Keratinocyte (primary cell): Measurements from ENCODE around the gene PRIMA1. TPM values are rescaled to one million over a fixed set of nuclear protein-coding genes. Genes with fewer than 3 reads are reported as not detected.

Experiments
- DNase-seq: peaks from one replicate; pipeline ENCODE4 v3.0.0-alpha.2; 2011; ENCODE audit warnings: low read depth, missing footprints, low spot score
- FAIRE-seq: peaks from 2 replicates; lab custom pipeline; 2011; peaks lifted over from hg19 to GRCh38; lab: Jason Lieb, UNC
- H2AFZ ChIP-seq: 2 replicates; pipeline ENCODE4 v1.6.0; 2012; ENCODE audit warnings: low read length, control low read depth, inconsistent platforms; ENCODE audit not compliant: control insufficient read depth
- H3K27ac ChIP-seq: 2 replicates; pipeline ENCODE4 v1.5.1; 2011; ENCODE audit warnings: low read length; ENCODE audit not compliant: control insufficient read depth, insufficient read depth
- H3K27me3 ChIP-seq: 3 replicates; pipeline ENCODE4 v1.6.0; 2011; ENCODE audit warnings: low read length; ENCODE audit not compliant: control insufficient read depth, insufficient read depth; ENCODE audit errors: extremely low read depth
- H3K36me3 ChIP-seq, 2 experiments: 2 replicates in 1 of 2; 3 replicates in 1 of 2; pipeline ENCODE4 v1.5.1; 2011; ENCODE audit warnings: low read length in 2 of 2, mild to moderate bottlenecking in 1 of 2; ENCODE audit not compliant: control insufficient read depth in 2 of 2, insufficient read depth in 2 of 2; ENCODE audit errors: extremely low read depth in 1 of 2
- H3K4me1 ChIP-seq: 3 replicates; pipeline ENCODE4 v1.5.1; 2011; ENCODE audit warnings: low read length; ENCODE audit not compliant: control insufficient read depth, insufficient read depth; ENCODE audit errors: extremely low read depth
- H3K4me2 ChIP-seq: 3 replicates; pipeline ENCODE4 v1.6.0; 2011; ENCODE audit warnings: low read depth, low read length; ENCODE audit not compliant: control insufficient read depth, insufficient read depth; ENCODE audit errors: extremely low read depth
- H3K4me3 ChIP-seq, 3 experiments: fragments of 200-600 bp in 1 of 3; sonication (generic) in 1 of 3; 2 replicates in 2 of 3; 3 replicates in 1 of 3; pipeline ENCODE4 v1.5.1; 2011 to 2016; ENCODE audit warnings: low read length in 3 of 3, mild to moderate bottlenecking in 3 of 3, control low read depth in 2 of 3, inconsistent platforms in 1 of 3, low read depth in 1 of 3, mixed read lengths in 1 of 3, mixed run types in 1 of 3, moderate library complexity in 1 of 3; ENCODE audit not compliant: control insufficient read depth in 2 of 3, insufficient read depth in 2 of 3; ENCODE audit errors: extremely low read depth in 1 of 3
- H3K79me2 ChIP-seq: 2 replicates; pipeline ENCODE4 v1.6.0; 2012; ENCODE audit warnings: low read length; ENCODE audit not compliant: control insufficient read depth, insufficient read depth
- H3K9ac ChIP-seq: 3 replicates; pipeline ENCODE4 v1.6.0; 2011; ENCODE audit warnings: low read length; ENCODE audit not compliant: control insufficient read depth, insufficient read depth; ENCODE audit errors: extremely low read depth
- H3K9me1 ChIP-seq: 3 replicates; pipeline ENCODE4 v1.6.0; 2011; ENCODE audit warnings: low read length; ENCODE audit not compliant: control insufficient read depth, insufficient read depth; ENCODE audit errors: extremely low read depth
- H3K9me3 ChIP-seq: 2 replicates; pipeline ENCODE4 v1.5.1; 2012; ENCODE audit warnings: low read depth, low read length; ENCODE audit not compliant: control insufficient read depth
- H4K20me1 ChIP-seq: 3 replicates; pipeline ENCODE4 v1.6.0; 2011; ENCODE audit warnings: low read length; ENCODE audit not compliant: control insufficient read depth, insufficient read depth; ENCODE audit errors: extremely low read depth
- EZH2 ChIP-seq: IDR thresholded peaks from one replicate; pipeline ENCODE4 v1.6.1; 2012; ENCODE audit warnings: inconsistent platforms, mild to moderate bottlenecking, low read length, moderate library complexity
- dilution Hi-C: fragments of 300-500 bp; cut with MboI; formaldehyde crosslinking; loops from one replicate; pipeline ENCODE4 v1.7.0; 2020; ENCODE audit warnings: low sequenced_read_pairs; ENCODE audit not compliant: extremely low pct_ligation_motif_present
- polyA plus RNA-seq, 5 experiments: library from polyadenylated mRNA; depleted of rRNA in 3 of 5; stranded (reverse) in 3 of 5; stranded (forward) in 1 of 5; unstranded in 1 of 5; fragments of >200 nt; gene quantifications; 1 replicate in 1 of 5; 2 replicates in 3 of 5; 3 replicates in 1 of 5; pipeline versions ENCODE4 v1.2.1 to v1.2.3, GENCODE V29; 2011 to 2012; ENCODE audit warnings: missing spikeins in 2 of 5, low read depth in 1 of 5, low replicate concordance in 1 of 5
- TF ChIP-seq, protein P1 (sequence below), 3 experiments: IDR thresholded peaks in 1 of 3; conservative IDR thresholded peaks in 1 of 3; optimal IDR thresholded peaks in 1 of 3; 2 replicates in 2 of 3; 3 replicates in 1 of 3; pipeline versions ENCODE3 to v1.5.1; 2011; ENCODE audit warnings: low read length in 3 of 3, mild to moderate bottlenecking in 3 of 3, moderate library complexity in 2 of 3, control low read depth in 1 of 3, inconsistent platforms in 1 of 3; ENCODE audit not compliant: insufficient read depth in 2 of 3; ENCODE audit errors: extremely low read depth in 1 of 3

PRIMA1 gene
- polyA plus RNA-seq, 1 donor (not counting 4 experiments of a cell fraction or from before 2014, with no cell fraction given), result not detected

DNA sequence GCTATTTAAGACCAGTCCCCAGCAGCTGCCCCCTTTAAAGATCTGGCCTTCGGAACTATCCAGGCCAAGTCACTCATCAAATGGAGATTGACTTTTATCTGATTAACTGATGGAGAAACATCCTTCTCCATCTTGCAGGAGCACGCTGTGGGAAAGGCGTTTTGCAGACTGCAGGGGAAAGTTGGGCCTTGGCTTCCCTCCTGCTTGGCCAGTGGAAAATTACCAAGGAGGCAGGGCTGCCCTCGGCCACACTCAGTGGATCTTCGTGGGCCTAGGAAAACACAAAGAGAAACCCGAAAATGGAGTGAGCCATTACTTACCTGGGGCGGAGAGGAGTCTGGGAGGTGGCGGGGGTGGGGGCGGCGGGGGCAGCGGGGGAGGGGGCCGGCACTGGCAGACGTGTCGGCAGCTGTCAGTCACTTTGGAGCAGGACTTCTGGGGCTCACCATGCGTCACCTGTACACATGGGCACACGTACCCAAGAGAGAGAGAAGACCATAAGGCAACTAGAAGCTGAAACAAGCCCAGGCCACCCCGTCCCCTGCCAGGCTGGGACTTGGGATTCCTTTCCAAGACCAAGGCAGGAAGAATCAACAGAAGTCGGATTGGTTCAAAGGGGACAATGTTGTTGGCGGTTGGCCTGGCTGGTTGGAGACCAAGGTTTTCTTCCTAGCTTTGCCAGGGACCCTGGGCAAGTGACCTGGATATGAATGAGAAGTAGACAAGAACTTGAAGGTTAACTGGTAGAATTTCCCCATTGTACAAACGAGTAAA, 9.2 kb downstream of the PRIMA1 start:
- Histone ChIP-seq H3K9me3 (no peaks in the 10 kb centered on the region), H3K9me1 (no peaks in the 10 kb centered on the region), H3K27me3 (no peaks in the 10 kb centered on the region), H3K9ac (no peak overlapping the region), H3K4me1 (no peaks in the 10 kb centered on the region), H2AFZ (no peak overlapping the region), H3K79me2 (no peaks in the 10 kb centered on the region), H3K4me2 (no peak overlapping the region), H3K27ac (no peak overlapping the region), H3K4me3 (no peak overlapping the region), H4K20me1 (no peaks in the 10 kb centered on the region), H3K36me3 (no peaks in the 10 kb centered on the region)
- DNase-seq (no peak), FAIRE-seq (no peak)
- TF ChIP-seq EZH2, result no peak
- TF ChIP-seq, protein P1, sequence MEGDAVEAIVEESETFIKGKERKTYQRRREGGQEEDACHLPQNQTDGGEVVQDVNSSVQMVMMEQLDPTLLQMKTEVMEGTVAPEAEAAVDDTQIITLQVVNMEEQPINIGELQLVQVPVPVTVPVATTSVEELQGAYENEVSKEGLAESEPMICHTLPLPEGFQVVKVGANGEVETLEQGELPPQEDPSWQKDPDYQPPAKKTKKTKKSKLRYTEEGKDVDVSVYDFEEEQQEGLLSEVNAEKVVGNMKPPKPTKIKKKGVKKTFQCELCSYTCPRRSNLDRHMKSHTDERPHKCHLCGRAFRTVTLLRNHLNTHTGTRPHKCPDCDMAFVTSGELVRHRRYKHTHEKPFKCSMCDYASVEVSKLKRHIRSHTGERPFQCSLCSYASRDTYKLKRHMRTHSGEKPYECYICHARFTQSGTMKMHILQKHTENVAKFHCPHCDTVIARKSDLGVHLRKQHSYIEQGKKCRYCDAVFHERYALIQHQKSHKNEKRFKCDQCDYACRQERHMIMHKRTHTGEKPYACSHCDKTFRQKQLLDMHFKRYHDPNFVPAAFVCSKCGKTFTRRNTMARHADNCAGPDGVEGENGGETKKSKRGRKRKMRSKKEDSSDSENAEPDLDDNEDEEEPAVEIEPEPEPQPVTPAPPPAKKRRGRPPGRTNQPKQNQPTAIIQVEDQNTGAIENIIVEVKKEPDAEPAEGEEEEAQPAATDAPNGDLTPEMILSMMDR (optimal IDR thresholded peaks at IDR 0.05 in 1 of 3, IDR thresholded peaks at IDR 0.05 in 1 of 3, conservative IDR thresholded peaks at IDR 0.05 in 1 of 3; ENCODE audit: extremely low read depth in 1 of 3, insufficient read depth in 2 of 3, low read length in 3 of 3), result no peak
- dilution Hi-C loops, result no loop called here

DNA sequence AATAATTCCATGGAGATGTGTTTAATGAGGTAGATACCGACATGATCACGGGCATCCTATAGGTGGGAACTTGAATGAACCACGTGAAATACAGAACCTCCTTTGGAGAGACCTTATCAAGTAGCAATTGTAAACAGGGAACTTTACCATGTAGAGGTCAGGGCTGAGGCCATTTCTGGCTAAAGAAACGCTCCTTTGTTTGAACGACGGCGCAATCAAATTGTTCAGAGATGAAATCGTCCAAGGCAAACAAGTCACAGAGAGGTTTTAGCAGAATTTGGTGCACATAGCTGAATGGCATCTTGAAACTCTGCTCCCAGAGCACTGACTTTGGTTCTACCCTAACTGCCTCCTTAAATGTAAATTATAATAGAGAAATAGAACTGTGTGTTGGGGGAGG, 9.8 kb downstream of the PRIMA1 start:
- Histone ChIP-seq H3K9ac (no peak overlapping the region), H2AFZ (no peak overlapping the region), H3K27ac (no peak overlapping the region), H3K4me3 (no peak overlapping the region), H3K4me1 (no peaks in the 10 kb centered on the region), H3K36me3 (no peaks in the 10 kb centered on the region), H3K4me2 (no peak overlapping the region), H3K9me3 (no peaks in the 10 kb centered on the region), H3K9me1 (no peaks in the 10 kb centered on the region), H3K27me3 (no peaks in the 10 kb centered on the region), H4K20me1 (no peaks in the 10 kb centered on the region), H3K79me2 (no peaks in the 10 kb centered on the region)
- TF ChIP-seq EZH2, result no peak
- TF ChIP-seq, protein P1 (optimal IDR thresholded peaks at IDR 0.05 in 1 of 3, IDR thresholded peaks at IDR 0.05 in 1 of 3, conservative IDR thresholded peaks at IDR 0.05 in 1 of 3; ENCODE audit: extremely low read depth in 1 of 3, insufficient read depth in 2 of 3, low read length in 3 of 3), result no peak
- DNase-seq, result no peak
- dilution Hi-C loops, result no loop called here
- FAIRE-seq, result no peak
